ENCODE measurements around the gene SERINC2.
"Not testable (repeated sequence)": the region's sequence is repeated elsewhere in the genome, so short reads cannot be mapped to it uniquely, and the experiment has no call there.

The SERINC2 gene

DNA sequence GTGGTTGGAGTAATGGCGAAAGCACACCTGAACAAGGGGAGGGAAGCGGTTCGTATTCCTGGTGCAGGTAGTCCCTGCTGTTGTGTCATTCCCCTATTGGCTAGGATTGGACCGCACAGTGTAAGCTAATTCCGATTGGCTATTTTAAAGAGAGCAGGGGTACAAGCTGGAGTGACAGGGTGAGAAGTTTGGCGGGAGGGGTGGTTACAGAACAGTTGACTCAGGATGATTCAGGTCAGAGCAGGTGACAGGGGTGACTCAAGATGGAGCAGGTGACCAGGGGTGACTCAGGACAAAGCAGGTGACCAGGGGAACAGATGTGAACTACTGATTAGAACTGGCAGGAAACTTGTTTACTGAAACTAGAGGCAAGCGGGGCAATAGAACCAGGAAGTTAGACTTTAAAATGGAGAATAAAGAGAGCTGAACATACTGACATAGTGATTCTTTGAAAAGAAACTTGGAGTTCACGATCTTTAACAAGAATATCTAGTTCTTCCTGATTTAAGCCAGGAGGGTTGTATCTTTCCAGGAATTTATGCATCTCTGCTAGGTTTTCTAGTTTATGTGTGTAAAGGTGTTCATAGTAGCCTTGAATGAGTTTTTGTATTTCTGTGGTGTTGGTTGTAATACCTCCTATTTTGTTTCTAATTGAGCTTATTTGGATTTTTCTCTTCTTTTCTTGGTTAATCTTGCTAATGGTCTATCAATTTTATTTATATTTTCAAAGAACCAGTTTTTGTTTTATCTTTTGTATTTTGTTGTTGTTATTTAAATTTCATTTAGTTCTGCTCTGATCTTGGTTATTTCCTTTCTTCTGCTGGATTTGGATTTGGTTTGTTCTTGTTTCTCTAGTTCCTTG, 58.7 kb downstream of the SERINC2 start:
- DNase-seq (ENCODE audit: low read depth), result not testable (repeated sequence)

- DNase-seq (ENCODE audit: low read depth), result not testable (repeated sequence)
These were observed 59.3 kb downstream of the SERINC2 start for GRCh38 chr1:31472314-31472651.

GRCh38 chr1:31472673-31473072, 59.7 kb downstream of the SERINC2 start:
- not testable (repeated sequence) for DNase-seq (ENCODE audit: low read depth)

GRCh38 chr1:31473508-31473907, 60.5 kb downstream of the SERINC2 start:
- not testable (repeated sequence) for DNase-seq (ENCODE audit: low read depth)

DNA sequence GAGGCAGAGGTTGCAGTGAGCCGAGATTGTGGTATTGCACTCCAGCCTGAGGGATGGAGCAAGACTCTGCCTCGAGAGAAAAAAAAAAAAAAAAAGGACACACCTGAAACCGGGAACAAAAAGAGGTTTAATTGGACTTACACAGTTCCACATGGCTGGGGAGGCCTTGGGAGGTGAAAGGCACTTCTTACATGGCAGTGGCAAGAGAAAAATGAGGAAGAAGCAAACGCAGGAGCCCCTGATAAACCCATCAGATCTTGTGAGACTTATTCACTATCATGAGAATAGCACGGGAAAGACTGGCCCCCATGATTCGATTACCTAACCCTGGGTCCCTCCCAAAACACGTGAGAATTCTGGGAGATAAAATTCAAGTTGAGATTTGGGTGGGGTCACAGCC, 61.6 kb downstream of the SERINC2 start:
- not testable (repeated sequence) for DNase-seq (ENCODE audit: low read depth)

GRCh38 chr1:31476891-31477846, 64.2 kb downstream of the SERINC2 start:
- no peak for DNase-seq (ENCODE audit: low read depth)

DNA sequence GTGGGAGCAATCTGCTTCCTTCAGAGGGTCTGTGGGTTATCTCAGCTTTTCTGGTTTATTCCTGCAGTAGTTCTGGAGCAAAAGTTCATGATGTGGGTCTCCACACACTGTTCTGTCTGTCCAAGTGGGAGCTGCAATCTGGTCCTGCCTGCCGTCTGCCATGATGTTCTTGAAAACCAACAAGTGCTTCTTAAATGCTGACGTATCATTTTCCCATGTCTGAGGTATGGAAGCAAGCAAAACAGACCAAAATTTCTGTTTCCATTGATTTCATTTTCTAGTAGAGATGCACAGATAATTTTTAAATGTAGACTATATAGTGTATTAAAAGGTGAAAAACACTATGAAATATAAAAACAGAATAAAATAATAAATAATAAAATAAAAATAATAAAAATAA, 65.2 kb downstream of the SERINC2 start:
- DNase-seq (ENCODE audit: low read depth), result no peak

GRCh38 chr1:31479811-31480210, 66.8 kb downstream of the SERINC2 start:
- no peak for DNase-seq (ENCODE audit: low read depth)

- not testable (repeated sequence) for DNase-seq (ENCODE audit: low read depth)
These were observed 67.4 kb downstream of the SERINC2 start for GRCh38 chr1:31480426-31480825.

- no peak for DNase-seq (ENCODE audit: low read depth)
These were observed 69.5 kb downstream of the SERINC2 start for GRCh38 chr1:31482482-31483011.

DNA sequence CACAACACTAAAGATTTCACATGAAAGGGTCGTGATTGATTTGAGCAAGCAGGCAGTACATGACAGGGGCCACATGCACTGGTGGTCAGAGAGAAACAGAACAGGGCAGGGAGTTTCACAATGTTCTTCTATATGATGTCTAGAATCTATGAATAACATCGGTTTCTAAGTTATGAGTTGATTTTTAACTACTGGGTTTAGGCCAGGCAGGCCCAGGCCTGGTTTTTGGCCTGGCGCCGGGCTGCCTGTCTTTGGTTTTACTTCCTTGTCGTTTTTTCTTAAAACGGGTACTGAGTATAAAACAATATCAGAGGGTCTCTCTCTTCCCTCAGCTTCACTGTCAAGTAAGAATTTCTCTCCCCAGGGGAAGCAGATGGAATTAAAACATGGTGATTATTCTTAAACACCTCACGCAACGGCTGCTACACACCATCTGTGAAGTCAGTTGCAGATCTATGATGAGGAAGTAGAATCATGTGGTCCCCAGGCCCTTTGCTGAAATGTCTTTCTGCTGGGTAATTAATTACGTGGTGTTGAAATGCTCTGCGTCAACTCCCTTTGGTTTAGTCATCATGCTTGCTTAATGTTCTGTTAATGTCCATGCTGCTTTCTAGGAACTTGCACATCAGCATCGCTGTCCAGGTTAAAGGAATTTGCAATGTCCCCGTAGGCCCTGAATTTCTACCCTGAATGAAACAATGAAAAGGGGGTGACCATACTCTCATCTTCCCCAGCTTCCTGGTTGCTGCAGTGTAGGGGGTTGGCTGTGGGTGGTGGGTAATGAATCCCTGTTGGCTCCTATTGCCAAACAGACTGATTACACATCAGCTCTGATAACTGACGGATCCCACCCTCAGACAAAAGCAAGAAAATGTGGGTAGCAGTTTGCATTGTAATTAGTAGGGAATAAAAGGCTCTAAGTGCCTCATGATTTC, 70.3 kb downstream of the SERINC2 start:
- DNase-seq (ENCODE audit: low read depth), result no peak
